ENCODE results near the gene CPSF3.
A peak's percentile ranks its signal among the peaks of the same experiment; 100 is the strongest.

CPSF3 gene

GRCh38 chr2:9419541-9419940 lies 3.9 kb upstream of the CPSF3 start:
- DNase-seq (ENCODE audit: low read depth): no peak

- DNase-seq (ENCODE audit: low read depth): no peak
Measured at GRCh38 chr2:9420495-9420894, 3.0 kb upstream of the CPSF3 start.

DNA sequence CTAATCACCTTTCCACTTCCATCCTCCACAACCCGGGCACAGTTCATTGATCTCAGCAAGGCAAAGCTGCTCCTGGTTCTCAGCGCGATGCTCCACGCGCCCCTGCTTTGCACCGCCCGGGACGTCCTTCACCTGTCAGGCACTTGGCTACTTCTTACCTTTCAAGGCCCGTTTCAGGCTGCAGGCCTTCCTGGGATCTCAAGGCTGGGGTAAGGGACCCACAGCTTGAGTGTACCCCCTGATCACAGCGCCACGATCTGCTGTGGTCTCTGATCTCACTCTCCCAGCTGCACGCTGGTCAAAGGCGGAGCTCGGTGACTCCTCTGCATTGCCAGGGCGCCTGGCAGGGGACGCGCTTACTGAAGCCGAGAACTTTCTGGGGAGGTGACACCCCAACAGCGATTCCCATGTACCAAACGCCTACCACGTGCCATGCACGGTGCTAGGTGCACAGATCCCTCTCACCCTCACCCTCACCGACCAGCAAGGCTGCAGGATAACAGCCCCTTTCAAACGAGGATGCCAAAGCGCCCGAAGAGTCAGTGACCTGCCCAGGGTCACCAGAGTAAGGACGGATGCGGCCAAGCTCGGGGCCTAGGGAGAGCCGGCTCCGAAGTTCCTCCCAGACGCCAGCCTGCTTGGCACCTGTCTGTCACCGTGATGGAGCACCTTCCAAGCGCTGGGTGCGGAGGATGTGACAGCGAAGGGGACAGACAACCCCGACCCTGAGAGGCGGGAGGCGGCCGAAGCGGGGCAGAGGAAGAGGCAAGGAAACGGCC lies 944 bp upstream of the CPSF3 start:
- peak; percentile 8 for DNase-seq (ENCODE audit: low read depth)

- DNase-seq (ENCODE audit: low read depth): peak; percentile 4
Measured at GRCh38 chr2:9423922-9424272, 443 bp downstream of the CPSF3 start.

DNA sequence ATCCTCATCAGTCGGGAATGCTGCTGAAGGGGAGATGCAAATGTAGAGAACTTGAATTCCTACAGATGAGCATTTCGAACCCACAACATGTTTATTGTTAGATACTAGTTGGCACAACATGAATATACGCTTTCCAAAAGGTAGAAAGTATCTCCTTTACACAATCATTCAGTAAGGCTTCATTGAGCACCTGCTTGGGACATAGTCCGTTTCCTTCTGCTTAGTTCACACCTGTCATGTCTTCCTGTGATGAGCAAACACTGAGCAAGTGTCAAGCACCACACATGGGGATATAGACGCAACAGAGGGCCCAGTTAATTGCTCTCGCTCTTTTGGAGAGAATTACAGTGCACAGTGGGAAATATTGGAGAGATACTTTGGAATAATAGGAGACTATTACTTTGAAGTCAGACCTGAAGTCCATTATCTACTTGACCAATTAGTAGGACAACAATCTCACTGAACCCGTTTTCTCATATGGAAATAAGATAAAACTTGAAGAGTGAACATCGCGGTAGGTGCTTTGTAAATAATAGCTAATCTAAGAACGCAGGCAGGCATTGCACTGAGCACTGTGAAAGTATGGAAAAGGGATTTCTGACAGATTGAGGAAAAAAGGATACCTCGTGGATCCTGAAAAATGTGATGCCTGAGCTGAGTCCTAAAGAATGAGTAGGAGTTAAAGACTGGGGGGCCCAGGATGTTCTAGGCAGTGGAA lies 1.2 kb downstream of the CPSF3 start:
- DNase-seq (ENCODE audit: low read depth): no peak

- no peak for DNase-seq (ENCODE audit: low read depth)
Measured at GRCh38 chr2:9428965-9429577, 5.6 kb downstream of the CPSF3 start.

GRCh38 chr2:9430316-9431293 lies 7.2 kb downstream of the CPSF3 start:
- no peak for DNase-seq (ENCODE audit: low read depth)

DNA sequence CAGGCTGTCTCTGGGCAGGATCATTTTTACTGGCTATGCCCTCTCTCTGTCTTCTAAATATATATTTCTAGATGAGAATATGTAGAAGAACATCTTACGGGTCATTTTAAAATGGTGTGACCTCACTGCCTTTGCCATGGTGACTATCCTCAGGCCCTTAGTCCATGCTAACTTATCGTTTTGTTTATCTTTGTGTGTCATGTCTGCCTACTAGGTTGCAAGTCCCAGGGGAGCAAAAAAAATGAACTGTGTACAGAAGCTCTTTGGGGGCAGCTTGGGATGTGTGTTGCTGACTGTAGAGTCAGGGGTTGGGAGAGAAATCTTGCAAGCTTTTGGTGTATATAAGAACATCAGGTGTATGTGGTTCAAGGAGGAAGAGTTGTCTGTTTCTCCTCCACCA lies 11.0 kb downstream of the CPSF3 start:
- DNase-seq (ENCODE audit: low read depth): no peak

DNA sequence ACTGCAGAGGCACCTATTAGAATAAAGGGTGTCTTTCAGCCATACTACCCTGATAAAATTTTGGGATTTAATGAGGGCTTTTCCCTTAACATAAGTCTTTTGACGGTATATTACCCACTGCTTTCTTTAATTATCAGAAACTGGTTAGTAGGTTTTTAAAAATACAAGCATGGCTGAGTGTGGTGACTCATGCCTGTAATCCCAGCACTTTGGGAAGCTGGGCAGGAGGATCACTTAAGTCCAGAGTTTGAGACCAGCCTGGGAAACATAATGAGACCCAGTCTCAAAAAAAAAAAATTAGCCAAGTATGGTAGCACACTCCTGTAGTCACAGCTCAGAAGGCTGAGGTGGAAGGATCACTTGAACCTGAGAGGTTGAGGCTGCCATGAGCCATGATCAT lies 16.1 kb downstream of the CPSF3 start:
- DNase-seq (ENCODE audit: low read depth): no peak

DNA sequence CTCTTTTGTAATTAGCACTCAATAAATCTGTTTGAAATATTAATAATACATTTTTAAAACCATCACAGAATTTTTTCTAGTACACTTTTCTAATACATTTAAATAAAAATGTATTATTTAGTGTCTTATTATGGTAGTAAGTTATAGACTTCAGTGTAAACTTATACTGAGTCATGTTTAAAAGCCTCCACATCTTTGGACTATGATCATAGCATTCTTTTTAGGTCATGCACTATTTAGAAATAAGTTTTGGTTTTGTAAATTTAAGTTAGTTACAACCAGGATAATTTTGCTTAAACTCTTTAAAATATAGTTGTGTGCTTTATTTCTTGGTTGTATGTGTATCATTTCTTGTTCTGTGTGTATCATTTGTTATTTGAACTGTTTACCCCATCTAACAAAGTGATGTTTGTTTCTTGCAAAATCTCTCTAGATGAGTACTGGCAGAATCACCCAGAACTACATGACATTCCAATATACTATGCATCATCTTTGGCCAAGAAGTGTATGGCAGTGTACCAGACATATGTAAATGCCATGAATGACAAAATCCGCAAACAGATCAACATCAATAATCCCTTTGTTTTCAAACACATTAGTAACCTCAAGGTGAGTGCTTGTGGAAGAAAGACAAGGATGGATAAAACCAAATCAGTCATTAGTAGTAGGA lies 16.7 kb downstream of the CPSF3 start:
- no peak for DNase-seq (ENCODE audit: low read depth)

GRCh38 chr2:9441556-9441955 lies 18.1 kb downstream of the CPSF3 start:
- no peak for DNase-seq (ENCODE audit: low read depth)

DNA sequence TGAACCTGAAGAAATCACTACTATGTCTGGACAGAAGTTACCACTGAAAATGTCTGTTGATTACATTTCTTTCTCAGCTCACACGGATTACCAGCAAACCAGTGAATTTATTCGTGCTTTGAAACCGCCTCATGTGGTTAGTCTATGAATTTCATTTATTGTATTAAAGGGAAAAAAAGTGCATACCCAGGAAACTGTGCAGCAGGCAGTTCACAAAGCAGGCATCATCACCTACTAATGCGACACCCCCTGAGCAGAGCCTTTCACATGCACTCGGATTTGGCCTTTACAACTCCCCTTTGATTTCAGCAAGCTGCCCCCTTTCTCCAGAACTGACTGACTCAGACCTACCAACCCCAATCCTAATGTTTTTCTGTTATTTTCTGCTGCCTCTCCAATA lies 20.1 kb downstream of the CPSF3 start:
- DNase-seq (ENCODE audit: low read depth): no peak

DNA sequence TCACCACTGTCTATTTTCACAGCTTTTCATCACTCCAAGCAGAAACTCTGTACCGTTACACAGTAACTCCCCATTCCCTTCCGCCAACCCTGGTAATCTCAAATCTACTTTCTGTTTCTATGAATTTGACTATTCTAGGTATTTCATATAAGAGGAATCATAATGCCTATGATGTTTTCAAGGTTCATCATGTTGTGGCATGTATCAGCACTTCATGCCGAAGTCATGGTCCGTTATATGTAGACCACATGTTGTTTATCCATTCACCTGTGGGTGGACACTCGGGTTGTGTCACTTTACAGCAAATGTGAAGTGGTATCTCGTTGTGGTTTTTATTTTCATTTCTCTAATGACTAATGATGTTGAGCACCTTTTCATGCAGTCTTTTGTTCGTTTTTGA lies 21.6 kb downstream of the CPSF3 start:
- DNase-seq (ENCODE audit: low read depth): no peak

- DNase-seq (ENCODE audit: low read depth): no peak
Measured at GRCh38 chr2:9451231-9451630, 27.8 kb downstream of the CPSF3 start.

GRCh38 chr2:9460441-9461017 lies 37.1 kb downstream of the CPSF3 start:
- DNase-seq (ENCODE audit: low read depth): no peak

- DNase-seq (ENCODE audit: low read depth): no peak
Measured at GRCh38 chr2:9461079-9461478, 37.6 kb downstream of the CPSF3 start.

- DNase-seq (ENCODE audit: low read depth): no peak
Measured at GRCh38 chr2:9462313-9462712, 38.9 kb downstream of the CPSF3 start.

DNA sequence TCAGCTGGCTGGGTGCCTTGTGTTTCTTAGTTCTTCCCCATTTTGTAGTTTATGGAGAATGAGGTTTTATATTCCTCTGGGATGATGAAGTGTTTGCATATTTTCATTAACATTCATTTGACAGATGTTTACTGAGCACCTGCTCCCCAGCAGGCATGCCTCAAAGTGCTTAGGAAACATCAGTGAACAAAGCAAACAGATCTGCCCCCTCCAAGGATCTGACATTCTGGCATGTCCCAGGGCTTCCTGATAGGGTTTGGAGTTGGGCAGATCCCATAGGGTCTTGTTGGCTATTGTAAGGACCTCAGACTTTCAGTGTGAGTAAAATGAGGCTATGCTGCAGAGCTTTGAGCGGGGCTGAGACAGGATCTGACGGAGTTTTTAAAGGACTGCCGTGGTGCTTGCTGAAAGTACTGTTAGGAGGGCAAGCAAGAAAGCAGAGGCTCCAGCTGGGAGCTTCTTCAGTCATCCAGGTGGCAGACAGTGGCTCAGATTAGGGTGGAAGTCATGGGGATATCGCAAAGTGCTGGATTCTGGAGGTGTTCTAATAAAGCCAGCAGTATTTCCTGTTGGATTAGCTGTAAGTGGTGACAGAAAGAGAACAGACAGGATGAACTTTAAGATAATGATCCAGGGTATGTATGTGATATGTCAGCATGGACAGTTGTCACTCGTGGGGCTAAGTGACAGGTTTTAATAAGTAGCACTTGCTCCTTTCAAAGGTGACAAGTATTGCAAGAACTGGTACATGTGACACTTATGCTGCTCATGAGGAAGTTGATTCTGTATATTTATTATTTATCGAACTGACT lies 39.6 kb downstream of the CPSF3 start:
- no peak for DNase-seq (ENCODE audit: low read depth)

DNA sequence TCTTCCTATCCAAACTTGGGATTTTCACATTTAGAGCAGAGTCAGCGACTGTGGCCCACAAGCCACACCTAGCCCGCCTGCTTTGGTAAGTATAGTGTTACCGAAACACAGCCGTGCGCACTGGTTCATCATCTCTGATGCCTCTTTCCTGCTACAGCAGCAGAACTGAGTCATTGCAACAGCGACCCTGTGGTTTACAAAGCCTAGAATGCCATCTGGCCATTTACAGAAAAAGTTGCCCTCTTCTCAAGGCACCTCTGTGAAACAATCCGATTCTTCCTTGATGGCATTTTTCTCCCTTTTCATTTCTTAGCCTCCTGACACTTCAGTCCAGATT lies 40.2 kb downstream of the CPSF3 start:
- DNase-seq (ENCODE audit: low read depth): no peak

GRCh38 chr2:9465170-9465569 lies 41.7 kb downstream of the CPSF3 start:
- no peak for DNase-seq (ENCODE audit: low read depth)
